Spleen (tissue), 7 donors: ENCODE results near the gene BTN1A1.

Source experiments
- CTCF ChIP-seq, 11 experiments: fragments of 200-600 bp in 7 of 11; fragments of 450-650 bp in 4 of 11; sonication (generic) in 4 of 11; IDR thresholded peaks in 8 of 11; conservative IDR thresholded peaks in 3 of 11; 1 replicate in 7 of 11; 2 replicates in 4 of 11; pipeline versions ENCODE4 v1.4.0 to v1.8.0; 2016 to 2021; ENCODE audit warnings: antibody characterized with exemption in 11 of 11, inconsistent platforms in 4 of 11, mild to moderate bottlenecking in 1 of 11
- POLR2A ChIP-seq, 3 donors: fragments of 450-650 bp; IDR thresholded peaks; one replicate each; pipeline ENCODE4 v1.5.1; 2017; ENCODE audit warnings: antibody characterized with exemption in 3 of 3, mild to moderate bottlenecking in 1 of 3
- POLR2AphosphoS5 ChIP-seq, 3 donors: sonication (generic); formaldehyde crosslinking; IDR thresholded peaks; one replicate each; pipeline ENCODE4 v1.5.1; 2017; ENCODE audit warnings: antibody characterized with exemption in 3 of 3
- donor health status: DM: no; HTN: no; CAD: no; lungs with moderate emphysema.
- donor health status: DM: no; HTN: no; CAD: no.
- donor health status: DM: no; HTN: no; CAD: no.

- TF ChIP-seq CTCF (IDR thresholded peaks at IDR 0.05 in 8 of 11, conservative IDR thresholded peaks at IDR 0.05 in 3 of 11) (no peak), POLR2AphosphoS5 (IDR thresholded peaks at IDR 0.05) (no peak), POLR2A (IDR thresholded peaks at IDR 0.05) (no peak)
Observed at GRCh38 chr6:26525838-26526237, 25.7 kb downstream of the BTN1A1 start.
